PFSK-1 (cell line): ENCODE data around the gene NRBP1.

Experiments used
- POLR2AphosphoS5 ChIP-seq: IDR thresholded peaks from 2 replicates; pipeline ENCODE4 v1.6.1; 2012; ENCODE audit warnings: low read depth, mild to moderate bottlenecking, control low read depth, low read length, moderate library complexity
- TF ChIP-seq, protein P1 (sequence below), 2 experiments: IDR thresholded peaks; 2 replicates each; pipeline versions ENCODE4 v1.6.1 to v1.8.0; 2011 to 2012; ENCODE audit warnings: low read depth in 2 of 2, low read length in 2 of 2, control low read depth in 1 of 2, inconsistent platforms in 1 of 2, mild to moderate bottlenecking in 1 of 2, moderate library complexity in 1 of 2; ENCODE audit not compliant: insufficient read depth in 1 of 2

DNA sequence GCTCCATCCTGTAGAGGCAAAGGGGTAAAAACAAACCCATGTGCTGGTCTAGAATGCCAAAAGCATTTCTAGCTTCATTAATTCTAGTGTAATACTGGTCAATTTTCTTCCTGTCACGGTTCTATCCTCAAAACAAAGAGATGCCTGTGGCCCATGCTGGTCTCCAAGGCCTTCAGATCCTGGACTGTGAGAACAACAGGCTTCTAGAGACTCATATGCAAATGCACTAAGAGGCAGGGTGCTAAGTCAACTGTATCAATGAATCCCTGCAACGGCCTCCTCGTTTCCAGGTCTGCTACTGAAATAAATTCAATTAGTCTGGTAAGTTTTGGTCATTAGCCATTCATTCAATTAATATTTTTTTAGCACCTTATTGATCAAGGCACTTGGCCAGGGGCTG lies 57.1 kb downstream of the NRBP1 start:
- TF ChIP-seq POLR2AphosphoS5 = no peak
- TF ChIP-seq, protein P1, sequence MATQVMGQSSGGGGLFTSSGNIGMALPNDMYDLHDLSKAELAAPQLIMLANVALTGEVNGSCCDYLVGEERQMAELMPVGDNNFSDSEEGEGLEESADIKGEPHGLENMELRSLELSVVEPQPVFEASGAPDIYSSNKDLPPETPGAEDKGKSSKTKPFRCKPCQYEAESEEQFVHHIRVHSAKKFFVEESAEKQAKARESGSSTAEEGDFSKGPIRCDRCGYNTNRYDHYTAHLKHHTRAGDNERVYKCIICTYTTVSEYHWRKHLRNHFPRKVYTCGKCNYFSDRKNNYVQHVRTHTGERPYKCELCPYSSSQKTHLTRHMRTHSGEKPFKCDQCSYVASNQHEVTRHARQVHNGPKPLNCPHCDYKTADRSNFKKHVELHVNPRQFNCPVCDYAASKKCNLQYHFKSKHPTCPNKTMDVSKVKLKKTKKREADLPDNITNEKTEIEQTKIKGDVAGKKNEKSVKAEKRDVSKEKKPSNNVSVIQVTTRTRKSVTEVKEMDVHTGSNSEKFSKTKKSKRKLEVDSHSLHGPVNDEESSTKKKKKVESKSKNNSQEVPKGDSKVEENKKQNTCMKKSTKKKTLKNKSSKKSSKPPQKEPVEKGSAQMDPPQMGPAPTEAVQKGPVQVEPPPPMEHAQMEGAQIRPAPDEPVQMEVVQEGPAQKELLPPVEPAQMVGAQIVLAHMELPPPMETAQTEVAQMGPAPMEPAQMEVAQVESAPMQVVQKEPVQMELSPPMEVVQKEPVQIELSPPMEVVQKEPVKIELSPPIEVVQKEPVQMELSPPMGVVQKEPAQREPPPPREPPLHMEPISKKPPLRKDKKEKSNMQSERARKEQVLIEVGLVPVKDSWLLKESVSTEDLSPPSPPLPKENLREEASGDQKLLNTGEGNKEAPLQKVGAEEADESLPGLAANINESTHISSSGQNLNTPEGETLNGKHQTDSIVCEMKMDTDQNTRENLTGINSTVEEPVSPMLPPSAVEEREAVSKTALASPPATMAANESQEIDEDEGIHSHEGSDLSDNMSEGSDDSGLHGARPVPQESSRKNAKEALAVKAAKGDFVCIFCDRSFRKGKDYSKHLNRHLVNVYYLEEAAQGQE (IDR thresholded peaks at IDR 0.05; ENCODE audit: insufficient read depth in 1 of 2, low read depth in 2 of 2, low read length in 2 of 2) = no peak
